Measurements from ENCODE around the gene HOXB7. TPM values are rescaled to one million over a fixed set of nuclear protein-coding genes. Genes with fewer than 3 reads are reported as not detected.

The HOXB7 gene
- total and polyA plus RNA-seq, 4 donors, result 0.08 to 0.31 (median 0.27) TPM

DNA sequence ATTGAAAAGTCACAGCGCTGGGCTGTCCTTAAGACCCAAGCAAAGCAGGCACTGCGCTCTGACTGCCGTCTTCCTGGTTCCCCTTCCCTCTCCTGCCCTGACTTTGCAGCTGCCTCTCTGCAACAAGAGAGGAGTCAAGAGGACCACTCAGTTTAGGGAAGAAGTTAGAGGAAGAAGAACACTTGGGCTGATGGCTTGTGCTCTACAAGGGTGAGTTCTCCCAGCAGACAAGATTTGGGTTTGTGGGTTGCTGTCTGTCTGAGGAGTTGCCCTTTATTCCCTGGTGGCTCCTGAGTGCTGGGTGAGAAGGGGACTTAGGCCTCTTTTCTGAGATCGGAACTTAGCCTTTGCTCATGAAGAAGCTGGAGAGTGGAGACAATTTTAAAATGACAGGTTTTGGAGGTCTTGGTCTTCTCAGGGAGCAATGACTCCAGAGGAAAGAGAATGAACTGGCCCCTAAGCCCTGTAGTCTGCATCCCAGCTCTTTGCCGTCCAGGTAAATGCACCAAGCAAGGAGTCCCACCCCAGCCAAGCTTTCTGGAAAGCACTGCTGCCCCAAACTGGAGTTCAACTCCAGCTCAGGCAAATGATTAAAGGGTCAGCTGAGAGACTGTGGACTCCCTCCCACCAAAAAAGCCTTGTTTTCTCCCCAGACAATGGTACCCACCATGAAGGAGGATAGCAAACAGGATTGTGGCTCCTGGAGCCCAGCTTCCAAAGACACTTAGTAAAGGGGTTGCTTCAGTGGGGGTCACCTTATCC lies 18.0 kb upstream of the HOXB7 start:
- peaks cover 9 to 14% (median 13%) of the 10 kb centered on the region in 4 donors for H3K4me1 ChIP-seq (ENCODE audit: control insufficient read depth in 4 of 4, insufficient read depth in 4 of 4, low read length in 3 of 4)
- no peak overlapping the region for H3K9ac ChIP-seq (ENCODE audit: low read depth in 1 of 2, low read length in 2 of 2)
- no peak overlapping the region for H3K27ac ChIP-seq (ENCODE audit: low read depth in 1 of 2, low read length in 2 of 2)
- 25% methylated on average over 5 of the region's 5 CpGs for WGBS
- no peaks in the 10 kb centered on the region for H3K9me3 ChIP-seq (ENCODE audit: control insufficient read depth in 4 of 4, low read length in 3 of 4)
- no peak for TF ChIP-seq YY1 (IDR thresholded peaks at IDR 0.05)
- TF ChIP-seq, protein P1, sequence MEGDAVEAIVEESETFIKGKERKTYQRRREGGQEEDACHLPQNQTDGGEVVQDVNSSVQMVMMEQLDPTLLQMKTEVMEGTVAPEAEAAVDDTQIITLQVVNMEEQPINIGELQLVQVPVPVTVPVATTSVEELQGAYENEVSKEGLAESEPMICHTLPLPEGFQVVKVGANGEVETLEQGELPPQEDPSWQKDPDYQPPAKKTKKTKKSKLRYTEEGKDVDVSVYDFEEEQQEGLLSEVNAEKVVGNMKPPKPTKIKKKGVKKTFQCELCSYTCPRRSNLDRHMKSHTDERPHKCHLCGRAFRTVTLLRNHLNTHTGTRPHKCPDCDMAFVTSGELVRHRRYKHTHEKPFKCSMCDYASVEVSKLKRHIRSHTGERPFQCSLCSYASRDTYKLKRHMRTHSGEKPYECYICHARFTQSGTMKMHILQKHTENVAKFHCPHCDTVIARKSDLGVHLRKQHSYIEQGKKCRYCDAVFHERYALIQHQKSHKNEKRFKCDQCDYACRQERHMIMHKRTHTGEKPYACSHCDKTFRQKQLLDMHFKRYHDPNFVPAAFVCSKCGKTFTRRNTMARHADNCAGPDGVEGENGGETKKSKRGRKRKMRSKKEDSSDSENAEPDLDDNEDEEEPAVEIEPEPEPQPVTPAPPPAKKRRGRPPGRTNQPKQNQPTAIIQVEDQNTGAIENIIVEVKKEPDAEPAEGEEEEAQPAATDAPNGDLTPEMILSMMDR (IDR thresholded peaks at IDR 0.05; ENCODE audit: low read depth, low read length, missing input control), result no peak
- no peak for TF ChIP-seq TAF1 (conservative IDR thresholded peaks at IDR 0.05)
- TF ChIP-seq GABPA (IDR thresholded peaks at IDR 0.05 in 1 of 2, conservative IDR thresholded peaks at IDR 0.05 in 1 of 2), result no peak
- no peak for TF ChIP-seq FOXA1 (IDR thresholded peaks at IDR 0.05)
- TF ChIP-seq JUND (IDR thresholded peaks at IDR 0.05), result no peak
- TF ChIP-seq RXRA (IDR thresholded peaks at IDR 0.05), result no peak
- no peak for TF ChIP-seq HNF4A (conservative IDR thresholded peaks at IDR 0.05)
- TF ChIP-seq FOXA2 (IDR thresholded peaks at IDR 0.05), result no peak
- TF ChIP-seq, protein P2, sequence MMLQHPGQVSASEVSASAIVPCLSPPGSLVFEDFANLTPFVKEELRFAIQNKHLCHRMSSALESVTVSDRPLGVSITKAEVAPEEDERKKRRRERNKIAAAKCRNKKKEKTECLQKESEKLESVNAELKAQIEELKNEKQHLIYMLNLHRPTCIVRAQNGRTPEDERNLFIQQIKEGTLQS (IDR thresholded peaks at IDR 0.05), result no peak
- no peak for TF ChIP-seq EGR1 (IDR thresholded peaks at IDR 0.05; ENCODE audit: low read depth in 2 of 2)
- no peak for TF ChIP-seq MAX (IDR thresholded peaks at IDR 0.05)
- H3K27me3 ChIP-seq (ENCODE audit: control insufficient read depth in 4 of 4, insufficient read depth in 4 of 4, low read length in 3 of 4), result peaks cover 7 to 54% (median 37%) of the 10 kb centered on the region in 4 donors
- no peak for DNase-seq (ENCODE audit: low spot score)
- no peak overlapping the region for H3K4me3 ChIP-seq (ENCODE audit: low read depth in 1 of 3, low read length in 3 of 3)
- H3K36me3 ChIP-seq (ENCODE audit: control insufficient read depth in 4 of 4, insufficient read depth in 3 of 4, low read depth in 1 of 4, low read length in 3 of 4), result no peaks in the 10 kb centered on the region

DNA sequence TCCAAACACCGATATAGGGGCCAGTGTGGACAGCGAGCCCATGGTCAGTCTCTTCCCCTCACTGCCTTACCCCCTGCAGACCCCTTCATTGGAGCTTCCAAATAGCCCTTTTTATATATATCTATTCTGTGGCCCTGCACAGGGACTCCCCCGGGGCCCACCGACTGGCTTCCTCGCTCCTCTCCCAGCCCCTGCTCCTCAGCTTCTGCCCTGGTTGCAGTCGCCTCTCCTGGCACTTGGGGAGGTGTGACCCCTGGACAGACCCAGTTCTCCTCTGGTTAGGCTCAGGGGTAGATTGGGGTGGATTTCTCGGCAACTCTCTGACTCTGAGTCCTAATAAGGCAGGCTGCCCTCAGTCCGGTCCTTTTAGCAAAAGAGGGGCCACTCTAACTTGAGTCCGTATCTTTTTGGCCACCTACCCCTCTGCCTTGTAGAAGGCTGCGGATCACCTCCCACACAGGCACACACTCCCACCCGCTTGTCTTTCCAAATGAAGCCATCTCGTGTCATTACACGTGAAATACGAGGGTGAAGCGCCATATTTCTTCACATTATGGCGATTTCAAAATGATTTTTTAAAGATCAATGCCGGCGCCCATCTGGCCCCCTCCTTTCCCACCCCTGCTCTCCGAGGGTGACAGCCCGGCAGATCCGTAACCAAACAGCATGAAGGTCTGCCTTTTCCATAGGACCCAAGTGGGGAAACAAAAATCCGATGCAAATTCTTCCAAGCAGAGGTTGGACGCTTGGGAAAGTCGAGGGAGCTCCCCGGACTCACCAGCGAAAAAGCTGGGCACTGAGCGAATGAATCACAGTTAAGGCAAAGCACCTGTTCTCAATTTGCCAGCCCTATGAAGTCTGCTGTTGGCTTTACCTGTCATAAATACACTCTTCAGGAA lies 17.1 kb upstream of the HOXB7 start:
- Histone ChIP-seq H3K9ac (ENCODE audit: low read depth in 1 of 2, low read length in 2 of 2) (no peak overlapping the region), H3K27me3 (ENCODE audit: control insufficient read depth in 4 of 4, insufficient read depth in 4 of 4, low read length in 3 of 4) (peaks cover 6 to 58% (median 41%) of the 10 kb centered on the region in 4 donors), H3K4me3 (ENCODE audit: low read depth in 1 of 3, low read length in 3 of 3) (no peak overlapping the region), H3K36me3 (ENCODE audit: control insufficient read depth in 4 of 4, insufficient read depth in 3 of 4, low read depth in 1 of 4, low read length in 3 of 4) (no peaks in the 10 kb centered on the region), H3K4me1 (ENCODE audit: control insufficient read depth in 4 of 4, insufficient read depth in 4 of 4, low read length in 3 of 4) (peaks cover 7 to 14% (median 13%) of the 10 kb centered on the region in 4 donors), H3K27ac (ENCODE audit: low read depth in 1 of 2, low read length in 2 of 2) (no peak overlapping the region), H3K9me3 (ENCODE audit: control insufficient read depth in 4 of 4, low read length in 3 of 4) (no peaks in the 10 kb centered on the region)
- DNase-seq (ENCODE audit: low spot score), result no peak
- 24% methylated on average over 27 of the region's 27 CpGs for WGBS
- TF ChIP-seq GABPA (IDR thresholded peaks at IDR 0.05 in 1 of 2, conservative IDR thresholded peaks at IDR 0.05 in 1 of 2) (no peak), SP1 (IDR thresholded peaks at IDR 0.05) (no peak), HNF4A (conservative IDR thresholded peaks at IDR 0.05) (no peak), NR2F2 (IDR thresholded peaks at IDR 0.05) (no peak), YY1 (IDR thresholded peaks at IDR 0.05) (no peak), RAD21 (IDR thresholded peaks at IDR 0.05) (no peak), FOXA2 (IDR thresholded peaks at IDR 0.05) (no peak), MAX (IDR thresholded peaks at IDR 0.05) (no peak), FOXA1 (IDR thresholded peaks at IDR 0.05) (no peak), RXRA (IDR thresholded peaks at IDR 0.05) (no peak), HNF4G (IDR thresholded peaks at IDR 0.05) (no peak), TAF1 (conservative IDR thresholded peaks at IDR 0.05) (no peak), EGR1 (IDR thresholded peaks at IDR 0.05; ENCODE audit: low read depth in 2 of 2) (no peak)
- TF ChIP-seq, protein P3, sequence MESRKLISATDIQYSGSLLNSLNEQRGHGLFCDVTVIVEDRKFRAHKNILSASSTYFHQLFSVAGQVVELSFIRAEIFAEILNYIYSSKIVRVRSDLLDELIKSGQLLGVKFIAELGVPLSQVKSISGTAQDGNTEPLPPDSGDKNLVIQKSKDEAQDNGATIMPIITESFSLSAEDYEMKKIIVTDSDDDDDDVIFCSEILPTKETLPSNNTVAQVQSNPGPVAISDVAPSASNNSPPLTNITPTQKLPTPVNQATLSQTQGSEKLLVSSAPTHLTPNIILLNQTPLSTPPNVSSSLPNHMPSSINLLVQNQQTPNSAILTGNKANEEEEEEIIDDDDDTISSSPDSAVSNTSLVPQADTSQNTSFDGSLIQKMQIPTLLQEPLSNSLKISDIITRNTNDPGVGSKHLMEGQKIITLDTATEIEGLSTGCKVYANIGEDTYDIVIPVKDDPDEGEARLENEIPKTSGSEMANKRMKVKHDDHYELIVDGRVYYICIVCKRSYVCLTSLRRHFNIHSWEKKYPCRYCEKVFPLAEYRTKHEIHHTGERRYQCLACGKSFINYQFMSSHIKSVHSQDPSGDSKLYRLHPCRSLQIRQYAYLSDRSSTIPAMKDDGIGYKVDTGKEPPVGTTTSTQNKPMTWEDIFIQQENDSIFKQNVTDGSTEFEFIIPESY (IDR thresholded peaks at IDR 0.05), result no peak
- TF ChIP-seq, protein P4, sequence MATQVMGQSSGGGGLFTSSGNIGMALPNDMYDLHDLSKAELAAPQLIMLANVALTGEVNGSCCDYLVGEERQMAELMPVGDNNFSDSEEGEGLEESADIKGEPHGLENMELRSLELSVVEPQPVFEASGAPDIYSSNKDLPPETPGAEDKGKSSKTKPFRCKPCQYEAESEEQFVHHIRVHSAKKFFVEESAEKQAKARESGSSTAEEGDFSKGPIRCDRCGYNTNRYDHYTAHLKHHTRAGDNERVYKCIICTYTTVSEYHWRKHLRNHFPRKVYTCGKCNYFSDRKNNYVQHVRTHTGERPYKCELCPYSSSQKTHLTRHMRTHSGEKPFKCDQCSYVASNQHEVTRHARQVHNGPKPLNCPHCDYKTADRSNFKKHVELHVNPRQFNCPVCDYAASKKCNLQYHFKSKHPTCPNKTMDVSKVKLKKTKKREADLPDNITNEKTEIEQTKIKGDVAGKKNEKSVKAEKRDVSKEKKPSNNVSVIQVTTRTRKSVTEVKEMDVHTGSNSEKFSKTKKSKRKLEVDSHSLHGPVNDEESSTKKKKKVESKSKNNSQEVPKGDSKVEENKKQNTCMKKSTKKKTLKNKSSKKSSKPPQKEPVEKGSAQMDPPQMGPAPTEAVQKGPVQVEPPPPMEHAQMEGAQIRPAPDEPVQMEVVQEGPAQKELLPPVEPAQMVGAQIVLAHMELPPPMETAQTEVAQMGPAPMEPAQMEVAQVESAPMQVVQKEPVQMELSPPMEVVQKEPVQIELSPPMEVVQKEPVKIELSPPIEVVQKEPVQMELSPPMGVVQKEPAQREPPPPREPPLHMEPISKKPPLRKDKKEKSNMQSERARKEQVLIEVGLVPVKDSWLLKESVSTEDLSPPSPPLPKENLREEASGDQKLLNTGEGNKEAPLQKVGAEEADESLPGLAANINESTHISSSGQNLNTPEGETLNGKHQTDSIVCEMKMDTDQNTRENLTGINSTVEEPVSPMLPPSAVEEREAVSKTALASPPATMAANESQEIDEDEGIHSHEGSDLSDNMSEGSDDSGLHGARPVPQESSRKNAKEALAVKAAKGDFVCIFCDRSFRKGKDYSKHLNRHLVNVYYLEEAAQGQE (IDR thresholded peaks at IDR 0.05), result no peak

Data from liver (tissue), 9 donors.